PFSK-1 (cell line): ENCODE data around the gene SPATA3.

Experiments used
- FOXP2 ChIP-seq: optimal IDR thresholded peaks from 2 replicates; pipeline ENCODE3; 2011; ENCODE audit warnings: borderline replicate concordance, control low read depth, inconsistent platforms; ENCODE audit not compliant: insufficient read depth; ENCODE audit errors: extremely low read length, extremely low read depth
- POLR2AphosphoS5 ChIP-seq: IDR thresholded peaks from 2 replicates; pipeline ENCODE4 v1.6.1; 2012; ENCODE audit warnings: low read depth, mild to moderate bottlenecking, control low read depth, low read length, moderate library complexity
- REST ChIP-seq, 2 experiments: IDR thresholded peaks; 2 replicates each; pipeline versions ENCODE4 v1.6.1 to v1.8.0; 2011 to 2012; ENCODE audit warnings: low read depth in 2 of 2, low read length in 2 of 2, control low read depth in 1 of 2, inconsistent platforms in 1 of 2, mild to moderate bottlenecking in 1 of 2, moderate library complexity in 1 of 2; ENCODE audit not compliant: insufficient read depth in 1 of 2
- SIN3A ChIP-seq: IDR thresholded peaks from 2 replicates; pipeline ENCODE4 v1.6.1; 2012; ENCODE audit warnings: mild to moderate bottlenecking, low read length, moderate library complexity, borderline replicate concordance; ENCODE audit not compliant: insufficient read depth
- TAF1 ChIP-seq: IDR thresholded peaks from 2 replicates; pipeline ENCODE4 v1.6.1; 2012; ENCODE audit warnings: low read length, control low read depth, borderline replicate concordance; ENCODE audit not compliant: insufficient read depth

The SPATA3 gene

GRCh38 chr2:231053846-231054245 is 57.9 kb downstream of the SPATA3 start:
- TF ChIP-seq REST (IDR thresholded peaks at IDR 0.05; ENCODE audit: insufficient read depth in 1 of 2, low read depth in 2 of 2, low read length in 2 of 2) (no peak), TAF1 (no peak), SIN3A (no peak), POLR2AphosphoS5 (no peak), FOXP2 (no peak)

DNA sequence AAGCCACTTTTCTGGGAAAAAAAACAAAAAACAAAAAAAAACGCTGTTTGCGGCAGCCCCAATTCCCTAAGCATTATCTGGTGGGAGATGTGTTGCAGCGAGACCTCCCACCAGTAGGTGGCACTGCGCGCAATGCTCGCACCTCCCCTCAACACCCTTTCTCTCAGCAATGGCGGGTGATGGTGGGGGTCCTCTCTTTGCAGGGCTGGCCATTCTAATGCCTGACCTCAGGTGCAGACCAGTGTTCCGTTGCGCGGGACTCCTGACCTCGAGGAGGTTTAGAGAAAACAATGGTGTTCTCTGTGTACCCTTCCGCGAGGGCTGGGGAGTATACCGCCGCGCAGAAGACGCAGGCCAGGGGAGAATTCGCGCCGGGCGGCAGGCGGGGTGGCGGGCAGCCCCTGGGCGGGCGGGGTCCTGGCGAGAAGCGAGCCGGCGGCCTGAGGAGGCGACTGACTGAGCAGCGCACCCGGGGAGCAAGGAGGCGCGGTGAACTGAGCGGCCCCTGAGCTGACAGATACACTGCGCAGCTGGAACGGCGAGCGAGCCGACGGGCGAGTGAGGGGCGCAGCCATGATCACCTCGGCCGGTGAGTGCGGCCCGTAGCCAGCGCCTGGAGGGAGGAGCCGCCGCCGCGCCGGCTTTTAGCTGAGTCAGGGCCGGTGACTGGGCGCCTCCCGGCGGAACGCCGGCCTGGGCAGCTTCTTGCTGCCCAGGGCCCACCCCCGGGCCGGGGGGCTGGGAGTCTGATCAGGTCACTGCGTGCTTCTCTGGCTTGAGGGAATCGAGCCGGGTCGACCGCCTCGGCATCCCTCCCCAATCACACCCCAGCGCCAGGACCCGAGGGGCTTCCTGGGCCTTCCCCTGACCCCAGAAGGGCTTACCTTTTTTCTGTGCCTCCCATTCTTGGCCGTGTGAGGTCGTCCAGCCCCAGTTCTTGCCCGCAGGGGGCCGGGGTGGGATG is 60.8 kb downstream of the SPATA3 start, which contains the start of gene PSMD1:
Gene PSMD1, plus strand, starts transcription at position 415 of the 964 bp plus-strand sequence. Its CDS starts 159 bp downstream, at position 574.
- TF ChIP-seq TAF1: no peak
- TF ChIP-seq POLR2AphosphoS5: peak; percentile 69; the same call in 1 of the 2 replicates
- TF ChIP-seq FOXP2: no peak
- no peak for TF ChIP-seq REST (IDR thresholded peaks at IDR 0.05; ENCODE audit: insufficient read depth in 1 of 2, low read depth in 2 of 2, low read length in 2 of 2)
- peak; percentile 20; the same call in 1 of the 2 replicates for TF ChIP-seq SIN3A

- TF ChIP-seq TAF1: no peak
- TF ChIP-seq POLR2AphosphoS5: no peak
- no peak for TF ChIP-seq FOXP2
- no peak for TF ChIP-seq REST (IDR thresholded peaks at IDR 0.05; ENCODE audit: insufficient read depth in 1 of 2, low read depth in 2 of 2, low read length in 2 of 2)
- TF ChIP-seq SIN3A: no peak
These were observed 61.7 kb downstream of the SPATA3 start for GRCh38 chr2:231057590-231057989.
